Activated CD4-positive, alpha-beta T cell treated with anti-CD3 and anti-CD28 coated beads, Interleukin-10, Interleukin-2, amounts not matched to agents 100 ng/mL and 50 ng/mL, durations not matched to agents 16 hours and 8 hours (primary cell): ENCODE measurements around the gene C2orf78.
A peak's percentile ranks its signal among the peaks of the same experiment; 100 is the strongest.

ENCODE experiments used
- DNase-seq: peaks from one replicate; pipeline ENCODE4 v3.0.0-alpha.2; 2020

Gene C2orf78

GRCh38 chr2:73838889-73839534, 55.0 kb downstream of the C2orf78 start:
- DNase-seq, result no peak

GRCh38 chr2:73839653-73840411, 55.8 kb downstream of the C2orf78 start:
- DNase-seq, result no peak

GRCh38 chr2:73841912-73842738, 58.1 kb downstream of the C2orf78 start:
- no peak for DNase-seq

GRCh38 chr2:73842739-73843019, 58.7 kb downstream of the C2orf78 start:
- DNase-seq, result no peak

GRCh38 chr2:73844087-73844486, 60.1 kb downstream of the C2orf78 start:
- DNase-seq, result no peak

GRCh38 chr2:73850009-73850408, 66.0 kb downstream of the C2orf78 start:
- DNase-seq, result no peak

GRCh38 chr2:73851274-73851673, 67.3 kb downstream of the C2orf78 start:
- no peak for DNase-seq

GRCh38 chr2:73852020-73852419, 68.0 kb downstream of the C2orf78 start:
- peak; percentile 69 for DNase-seq

- no peak for DNase-seq
These were observed 71.5 kb downstream of the C2orf78 start for GRCh38 chr2:73855526-73855925.

GRCh38 chr2:73856214-73856613, 72.2 kb downstream of the C2orf78 start:
- no peak for DNase-seq

GRCh38 chr2:73859721-73860586, 76.0 kb downstream of the C2orf78 start:
- peak; percentile 88 for DNase-seq

GRCh38 chr2:73862987-73863386, 79.0 kb downstream of the C2orf78 start:
- DNase-seq, result no peak
